Ramos (cell line): Measurements from ENCODE around the gene ALKBH7.

Source experiments
- in situ Hi-C: fragments of 300-500 bp; cut with MboI; formaldehyde crosslinking; loops from one replicate; pipeline ENCODE4 v1.14.3; 2022; ENCODE audit warnings: low sequenced_read_pairs; ENCODE audit not compliant: unreplicated experiment

The ALKBH7 gene

DNA sequence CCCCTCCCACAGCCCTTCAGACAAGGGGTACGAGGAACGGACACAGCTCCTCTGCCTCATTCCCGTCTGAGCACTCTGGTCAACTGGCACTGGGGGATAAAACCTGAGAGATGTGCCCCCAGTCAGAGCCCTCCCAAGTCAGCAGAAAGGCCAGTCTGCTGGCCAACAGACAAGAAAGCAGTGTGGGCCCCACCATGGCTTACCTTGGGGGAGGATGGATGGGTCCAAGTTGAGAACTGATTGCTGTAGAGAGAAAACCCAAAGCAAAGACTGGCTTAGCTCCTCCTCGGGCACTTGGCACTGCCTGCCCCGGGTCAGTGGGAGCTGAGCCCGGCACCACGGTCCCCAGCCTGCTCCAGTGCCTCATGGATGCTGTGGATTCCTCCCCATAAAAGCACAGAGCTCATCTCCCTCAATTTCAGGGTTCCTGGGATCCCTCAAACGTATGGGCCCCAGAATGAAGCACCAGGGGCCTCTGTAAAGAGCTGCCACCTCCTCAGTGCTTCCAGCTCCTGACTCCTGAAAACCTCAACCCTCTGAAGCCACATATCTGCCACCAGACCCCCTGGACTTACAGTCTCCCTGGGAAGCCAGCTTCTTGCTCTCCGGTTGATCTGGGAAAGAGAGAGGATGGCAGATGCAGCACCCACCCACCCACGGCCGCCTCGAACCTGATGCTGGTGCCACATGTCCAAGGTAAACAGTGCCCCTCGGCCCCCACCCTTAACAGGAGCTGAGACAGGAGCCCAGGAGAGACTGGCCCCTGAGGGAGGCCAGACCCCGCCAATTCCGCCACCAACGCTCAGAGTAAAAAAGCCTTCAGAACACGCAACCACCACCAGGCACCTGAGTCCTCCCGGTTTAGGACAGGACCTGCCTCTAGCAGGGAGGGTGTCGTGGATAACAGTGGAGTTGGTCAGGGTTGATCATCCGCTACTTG lies 48.8 kb downstream of the ALKBH7 start:
- in situ Hi-C loops = no loop called here

DNA sequence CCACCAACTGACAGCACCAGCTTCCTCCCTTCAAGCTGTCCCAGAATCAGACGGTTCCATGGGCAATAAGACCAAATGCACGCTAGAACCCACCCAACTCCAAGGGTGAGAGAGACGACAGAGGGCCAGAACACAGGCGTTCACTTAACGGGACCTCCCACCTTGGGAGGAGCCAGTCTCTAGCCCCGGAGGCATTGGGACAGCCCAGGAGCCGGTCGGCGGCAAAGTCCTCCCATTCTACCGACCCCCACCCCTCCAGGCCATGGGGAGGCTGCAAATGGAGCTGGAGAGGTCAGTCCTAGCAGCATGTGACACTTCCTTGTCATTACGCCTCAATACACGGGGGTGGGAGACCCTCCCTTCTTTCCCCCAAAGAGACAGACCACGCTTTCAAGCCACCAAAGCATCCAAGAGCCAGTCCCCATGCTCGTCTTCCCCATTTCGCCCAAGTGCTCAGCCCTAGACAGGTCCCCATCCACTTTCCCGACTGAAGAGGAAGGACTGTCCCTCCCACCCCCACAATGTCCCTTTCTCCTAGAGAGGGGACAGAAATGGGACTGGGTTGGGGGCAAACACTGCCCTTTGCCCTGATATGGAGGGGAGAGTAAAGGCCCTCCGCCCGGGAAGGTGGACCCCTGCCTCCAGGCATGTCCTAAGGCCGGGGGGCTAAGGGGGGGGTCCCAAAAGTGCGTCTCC lies 51.1 kb downstream of the ALKBH7 start:
- in situ Hi-C loops = no loop called here

DNA sequence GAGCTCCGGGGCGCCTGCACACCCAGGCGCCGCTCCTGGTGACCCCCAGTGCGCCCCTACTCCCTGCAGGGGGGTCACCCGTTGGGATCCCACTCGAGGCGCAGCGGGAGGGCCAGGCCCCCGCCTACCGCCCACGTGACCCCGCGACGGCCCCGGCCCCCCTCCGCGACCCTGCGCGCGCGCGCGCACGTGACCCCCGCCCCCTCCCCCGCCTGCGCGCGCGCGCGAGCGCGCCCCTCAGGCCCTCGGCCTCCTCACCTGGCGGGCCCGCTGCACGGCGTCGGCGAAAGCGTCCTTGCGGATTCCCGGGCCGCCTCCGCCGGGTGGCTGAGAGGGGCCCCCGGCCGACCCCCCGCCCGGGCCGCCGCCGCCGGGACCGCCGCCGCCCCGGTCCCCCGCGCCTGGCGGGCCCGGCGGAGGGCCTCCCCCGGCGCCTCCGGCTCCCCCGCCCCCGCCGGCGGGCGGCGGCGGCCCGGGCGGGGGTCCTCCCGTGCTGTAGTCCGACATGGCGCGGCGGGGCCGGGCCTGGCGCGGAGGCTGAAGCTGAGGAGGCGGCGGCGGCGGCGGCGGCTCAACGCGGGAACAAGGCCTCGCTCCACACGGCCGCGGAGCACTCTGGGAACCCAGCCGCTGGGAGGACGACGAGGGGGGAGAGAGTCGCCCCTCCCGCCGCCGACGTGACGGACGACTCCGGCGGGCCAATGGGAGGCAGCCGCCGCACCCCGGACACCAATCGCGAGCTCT lies 51.8 kb downstream of the ALKBH7 start, which contains the start of gene KHSRP:
TSS of gene KHSRP (minus strand) at position 617 of the 744 bp plus-strand sequence. CDS start at position 507, 110 bp downstream.
- in situ Hi-C loops = no loop called here
